ENCODE measurements around the gene AIM2.

The AIM2 gene

DNA sequence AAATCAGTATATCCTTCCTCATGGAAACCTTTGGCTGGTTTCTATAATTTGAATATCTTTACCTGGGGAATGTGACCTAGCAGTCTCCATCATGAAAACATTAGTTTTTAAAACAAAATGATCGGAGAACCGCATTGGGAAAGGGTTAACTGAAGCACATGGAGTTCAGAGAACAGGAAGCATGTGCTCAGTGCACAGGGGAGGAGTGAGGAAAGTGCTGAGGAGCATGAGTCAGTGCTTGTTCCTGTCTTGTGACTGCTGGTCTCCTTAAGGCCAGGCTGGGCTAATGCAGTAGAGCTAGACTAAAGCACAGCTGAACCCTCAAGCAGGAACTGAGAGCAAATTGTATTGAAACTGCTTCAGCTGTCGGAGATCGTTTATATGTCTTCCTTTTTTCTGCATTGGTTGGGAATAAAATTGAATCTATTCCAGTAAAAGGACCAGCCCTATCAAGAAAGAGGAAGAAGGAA, 61.1 kb downstream of the AIM2 start:
- peak; percentile 38 to 66 for DNase-seq (ENCODE audit: low read depth in 2 of 2)

GRCh38 chr1:159014851-159015250, 61.7 kb downstream of the AIM2 start:
- DNase-seq (ENCODE audit: low read depth in 2 of 2) = no peak

- DNase-seq (ENCODE audit: low read depth in 2 of 2) = no peak
Observed at GRCh38 chr1:159014003-159014571, 62.5 kb downstream of the AIM2 start.

DNA sequence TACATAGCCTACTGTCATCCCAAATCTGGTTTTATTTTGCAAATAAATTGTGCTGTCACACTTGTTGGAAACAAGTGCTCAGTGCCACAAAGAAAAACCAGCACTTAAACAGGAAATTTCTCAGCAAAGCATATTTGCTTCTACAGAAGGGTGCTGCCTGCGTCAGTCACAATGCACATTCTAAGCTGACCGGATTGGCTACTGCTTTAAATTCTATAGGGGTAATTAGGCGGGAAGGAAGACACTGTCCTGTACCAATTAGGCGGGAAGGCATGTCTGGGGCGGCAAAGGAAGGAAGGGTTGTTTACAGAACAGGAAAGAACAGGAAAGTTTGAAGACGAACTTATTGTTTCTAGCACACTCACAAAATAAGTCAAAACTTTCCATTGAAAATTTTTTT, 64.1 kb downstream of the AIM2 start:
- peak in 1 of 2 donors; percentile 35 for DNase-seq (ENCODE audit: low read depth in 2 of 2)
